Activated CD8-positive, alpha-beta T cell treated with anti-CD3 and anti-CD28 coated beads for 36 hours (primary cell): ENCODE data around the gene GGT5. TPM values are rescaled to one million over a fixed set of nuclear protein-coding genes. Genes with fewer than 3 reads are reported as not detected.
"Not testable (repeated sequence)": the region's sequence is repeated elsewhere in the genome, so short reads cannot be mapped to it uniquely, and the experiment has no call there.

Experiments
- ATAC-seq: fragments of 200-7000 bp; cut with Tn5 transposase; one replicate; pipeline ENCODE4 v1.10.0; 2021; ENCODE audit warnings: mild to moderate bottlenecking, moderate library complexity
- CTCF ChIA-PET: fragments of 350-600 bp; sonication (Branson Sonifier 250); formaldehyde crosslinking; loops from one replicate; lab custom pipeline; 2021; ENCODE audit warnings: antibody characterized with exemption; lab: Charles Lee
- POLR2A ChIA-PET: fragments of 350-600 bp; sonication (Branson Sonifier 250); formaldehyde crosslinking; loops from one replicate; lab custom pipeline; 2021; ENCODE audit warnings: antibody characterized with exemption; lab: Charles Lee
- DNase-seq: peaks from one replicate; pipeline ENCODE4 v3.0.0-alpha.2; 2020
- H3K27ac Mint-ChIP-seq: one replicate; pipeline ENCODE4 v1.8.0; 2021; ENCODE audit warnings: mild to moderate bottlenecking, mixed read lengths
- H3K27me3 Mint-ChIP-seq: one replicate; pipeline ENCODE4 v1.8.0; 2021; ENCODE audit warnings: mixed read lengths
- H3K36me3 Mint-ChIP-seq: one replicate; pipeline ENCODE4 v1.8.0; 2021; ENCODE audit warnings: low read depth, mixed read lengths
- H3K4me1 Mint-ChIP-seq: one replicate; pipeline ENCODE4 v1.8.0; 2021; ENCODE audit warnings: low read depth, mixed read lengths
- H3K4me3 Mint-ChIP-seq: one replicate; pipeline ENCODE4 v1.8.0; 2021; ENCODE audit warnings: mild to moderate bottlenecking, moderate library complexity, mixed read lengths
- H3K9me3 Mint-ChIP-seq: one replicate; pipeline ENCODE4 v1.8.0; 2021; ENCODE audit warnings: mixed read lengths
- intact Hi-C: fragments of 100-400 bp; cut with micrococcal nuclease; formaldehyde crosslinking; loops from one replicate; pipeline ENCODE4 v1.10.0; 2022
- total RNA-seq, 2 experiments: library from RNA; stranded (reverse); gene quantifications; one replicate each; pipeline ENCODE4 v1.2.3, GENCODE V29; 2021
- TF ChIP-seq, protein P1 (sequence below): fragments of 200-600 bp; IDR thresholded peaks from one replicate; pipeline ENCODE4 v1.8.0; 2022; ENCODE audit warnings: antibody characterized with exemption, mild to moderate bottlenecking

The GGT5 gene
- total RNA-seq, 2 experiments from 2014 or later = not detected

DNA sequence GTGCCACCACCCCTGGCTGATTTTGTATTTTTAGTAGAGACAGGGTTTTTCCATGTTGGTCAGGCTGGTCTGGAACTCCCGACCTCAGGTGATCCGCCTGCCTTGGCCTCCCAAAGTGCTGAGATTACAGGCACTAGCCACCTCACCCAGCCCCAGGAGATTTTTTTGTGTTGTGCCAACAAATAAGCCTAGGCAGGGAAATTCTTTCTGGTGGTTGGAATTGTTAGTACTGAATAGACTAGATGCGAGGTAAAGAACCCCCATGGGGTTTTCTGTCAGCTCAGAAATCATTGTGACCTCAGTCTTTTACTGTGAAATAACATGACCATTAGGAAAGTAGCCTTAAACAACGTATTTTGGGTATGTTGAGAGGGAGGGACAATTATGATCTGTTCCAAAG is 29.0 kb upstream of the GGT5 start:
- DNase-seq, ATAC-seq, H3K9me3 Mint-ChIP-seq, H3K27ac Mint-ChIP-seq, H3K27me3 Mint-ChIP-seq, CTCF ChIA-PET, H3K4me3 Mint-ChIP-seq, POLR2A ChIA-PET, intact Hi-C loops: not testable (repeated sequence)
- Mint-ChIP-seq H3K36me3 (peaks cover 14% of the 10 kb centered on the region), H3K4me1 (peaks cover 48% of the 10 kb centered on the region)

DNA sequence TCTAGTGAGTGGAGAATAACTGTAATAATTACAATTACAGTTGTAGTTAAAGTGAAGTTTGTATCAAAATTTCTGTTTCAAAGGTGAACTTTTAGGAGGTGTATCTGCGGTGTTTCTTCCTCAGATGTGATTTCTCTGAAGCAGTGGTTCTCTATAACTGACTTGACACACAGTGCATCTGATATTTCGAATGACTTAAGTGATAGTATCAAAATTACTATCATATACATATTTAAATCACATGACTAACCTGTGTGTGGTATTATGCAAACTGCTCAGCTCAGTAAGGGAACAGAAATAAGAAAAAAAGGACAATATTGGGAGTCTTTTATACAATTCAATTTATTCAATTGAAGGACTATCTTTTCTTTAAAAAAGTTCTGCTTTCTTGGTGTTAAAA is 28.1 kb upstream of the GGT5 start:
- H3K27me3 Mint-ChIP-seq, DNase-seq, H3K9me3 Mint-ChIP-seq, intact Hi-C loops: not testable (repeated sequence)
- ChIA-PET CTCF (interaction anchor here (0.7 to 2.7 kb wide), 3 partner anchors 12 to 116 kb away, joined by 3 to 6 read pairs (median 3); no protein-coding TSS in a partner anchor), POLR2A (interaction anchor here (2.7 kb wide), 1 partner anchor 12 kb away, joined by 25 read pairs; no protein-coding TSS in a partner anchor)
- H3K36me3 Mint-ChIP-seq = peaks cover 14% of the 10 kb centered on the region
- peak overlapping the region; percentile 81 for H3K4me3 Mint-ChIP-seq
- peak overlapping the region; percentile 79 for H3K27ac Mint-ChIP-seq
- peak; percentile 45 for ATAC-seq
- H3K4me1 Mint-ChIP-seq = peaks cover 45% of the 10 kb centered on the region

DNA sequence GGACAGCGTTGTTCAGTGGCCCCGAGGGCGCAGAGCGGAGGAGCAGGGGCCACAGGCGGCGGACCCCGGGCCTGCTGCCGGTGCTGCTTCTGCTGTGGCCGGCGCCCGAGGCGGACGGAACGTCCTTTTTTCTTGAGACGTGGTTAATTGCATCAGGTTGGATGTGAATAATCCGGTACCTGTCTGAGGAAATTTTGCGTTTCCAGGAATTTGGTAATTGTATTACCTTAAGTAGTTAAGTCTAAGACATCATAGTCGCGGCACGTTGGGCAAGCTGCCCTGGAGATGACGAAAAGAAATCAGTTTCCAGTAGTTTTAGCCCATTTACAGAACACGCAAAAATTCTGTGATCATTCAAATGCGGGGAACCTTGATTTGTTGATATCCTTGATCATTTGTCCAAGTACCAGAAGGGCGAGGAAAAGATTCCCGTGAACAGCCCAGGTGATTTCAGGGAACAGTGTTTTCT is 26.5 kb upstream of the GGT5 start:
- intact Hi-C loops = no loop called here
- Mint-ChIP-seq H3K27ac (peak overlapping the region; percentile 79), H3K27me3 (no peaks in the 10 kb centered on the region), H3K4me1 (peaks cover 40% of the 10 kb centered on the region), H3K36me3 (peaks cover 8% of the 10 kb centered on the region), H3K4me3 (peak overlapping the region; percentile 81), H3K9me3 (no peaks in the 10 kb centered on the region)
- no peak for ATAC-seq
- POLR2A ChIA-PET = interaction anchor here (0.9 to 2.7 kb wide), 8 partner anchors 13 to 283 kb away, joined by 3 to 25 read pairs (median 4); partner anchors contain the start of gene GUCD1
- TF ChIP-seq, protein P1, sequence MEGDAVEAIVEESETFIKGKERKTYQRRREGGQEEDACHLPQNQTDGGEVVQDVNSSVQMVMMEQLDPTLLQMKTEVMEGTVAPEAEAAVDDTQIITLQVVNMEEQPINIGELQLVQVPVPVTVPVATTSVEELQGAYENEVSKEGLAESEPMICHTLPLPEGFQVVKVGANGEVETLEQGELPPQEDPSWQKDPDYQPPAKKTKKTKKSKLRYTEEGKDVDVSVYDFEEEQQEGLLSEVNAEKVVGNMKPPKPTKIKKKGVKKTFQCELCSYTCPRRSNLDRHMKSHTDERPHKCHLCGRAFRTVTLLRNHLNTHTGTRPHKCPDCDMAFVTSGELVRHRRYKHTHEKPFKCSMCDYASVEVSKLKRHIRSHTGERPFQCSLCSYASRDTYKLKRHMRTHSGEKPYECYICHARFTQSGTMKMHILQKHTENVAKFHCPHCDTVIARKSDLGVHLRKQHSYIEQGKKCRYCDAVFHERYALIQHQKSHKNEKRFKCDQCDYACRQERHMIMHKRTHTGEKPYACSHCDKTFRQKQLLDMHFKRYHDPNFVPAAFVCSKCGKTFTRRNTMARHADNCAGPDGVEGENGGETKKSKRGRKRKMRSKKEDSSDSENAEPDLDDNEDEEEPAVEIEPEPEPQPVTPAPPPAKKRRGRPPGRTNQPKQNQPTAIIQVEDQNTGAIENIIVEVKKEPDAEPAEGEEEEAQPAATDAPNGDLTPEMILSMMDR = no peak
- no peak for DNase-seq
- CTCF ChIA-PET = interaction anchor here (2.7 kb wide), 1 partner anchor 115 kb away, joined by 6 read pairs; no protein-coding TSS in a partner anchor

DNA sequence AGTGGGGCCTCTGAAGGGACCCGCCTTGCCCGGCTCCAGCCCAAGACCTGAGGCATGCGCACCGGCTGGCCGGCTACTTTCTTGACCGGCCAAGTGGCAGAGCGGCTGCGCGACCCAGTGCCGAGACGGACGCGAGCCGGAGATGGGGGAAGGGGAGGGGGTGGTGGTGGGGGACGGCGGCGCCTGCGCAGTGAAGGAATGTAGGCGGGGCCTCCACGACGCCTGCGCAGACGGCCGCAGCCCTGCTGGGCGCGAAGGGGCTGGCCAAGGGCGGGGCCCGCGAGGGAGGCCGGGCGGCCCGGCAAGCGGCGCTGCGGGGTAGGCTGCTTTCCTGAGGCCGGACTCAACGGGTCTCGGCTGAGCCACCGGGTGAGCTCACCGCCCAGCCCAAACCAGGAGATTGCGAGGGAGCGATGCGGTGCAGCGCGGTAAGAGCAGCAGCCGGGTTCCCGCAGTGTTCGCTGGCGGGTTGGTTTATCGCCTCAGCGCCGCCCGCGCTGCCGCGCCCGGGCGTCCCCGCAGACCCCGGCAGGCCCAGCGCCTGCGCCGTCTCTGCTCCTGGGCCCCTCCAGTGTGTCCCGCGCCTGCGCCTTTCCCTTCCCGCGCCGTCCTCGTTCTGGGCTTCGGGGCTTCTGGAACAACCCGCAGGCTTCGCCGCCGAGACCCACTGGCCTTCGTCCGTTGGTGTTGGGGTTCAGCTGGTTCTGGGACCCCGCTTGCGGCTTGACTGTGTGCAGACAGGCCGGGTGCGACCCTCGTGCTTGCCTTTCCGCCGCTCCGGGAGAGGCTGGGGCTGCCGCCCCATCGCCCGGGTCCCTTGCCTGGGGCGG is 25.9 kb upstream of the GGT5 start, which contains the start of gene SPECC1L:
Gene SPECC1L, plus strand, starts transcription at position 276 of the 830 bp plus-strand sequence. CDS start 31,401 bp downstream, outside the sequence.
- Mint-ChIP-seq H3K4me3 (peak within 1 kb of the TSS; percentile 81), H3K9me3 (no peaks in the 10 kb centered on the region), H3K27me3 (no peaks in the 10 kb centered on the region), H3K4me1 (peaks cover 37% of the 10 kb centered on the region), H3K27ac (peak within 1 kb of the TSS; percentile 86), H3K36me3 (peaks cover 3% of the 10 kb centered on the region)
- ATAC-seq = peak; percentile 90
- CTCF ChIA-PET = interaction anchor here (2.7 kb wide), 1 partner anchor 114 kb away, joined by 6 read pairs; no protein-coding TSS in a partner anchor
- peak; percentile 90 for DNase-seq
- intact Hi-C loops = no loop called here
- TF ChIP-seq, protein P1 = no peak
- POLR2A ChIA-PET = interaction anchor here (0.9 to 2.7 kb wide), 7 partner anchors 14 to 283 kb away, joined by 3 to 25 read pairs (median 3); partner anchors contain the start of gene GUCD1

DNA sequence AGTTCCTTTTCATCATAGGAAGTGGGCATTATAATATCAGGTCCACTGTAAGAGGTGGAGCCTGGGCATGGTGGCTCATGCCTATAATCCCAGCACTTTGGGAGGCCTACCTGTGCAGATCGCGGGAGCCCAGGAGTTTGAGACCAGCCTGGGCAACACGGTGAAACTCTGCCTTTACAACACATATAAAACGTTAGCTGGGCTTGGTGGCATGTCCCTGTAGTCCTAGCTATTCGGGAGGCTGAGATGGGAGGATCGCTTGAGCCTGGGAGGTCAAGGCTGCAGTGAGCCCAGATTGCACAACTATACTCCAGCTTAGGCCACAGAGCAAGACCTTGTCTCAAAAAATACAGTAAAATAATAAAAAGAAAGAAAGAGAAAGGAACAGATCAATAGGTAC is 21.6 kb upstream of the GGT5 start:
- peaks cover 13% of the 10 kb centered on the region for H3K4me1 Mint-ChIP-seq

DNA sequence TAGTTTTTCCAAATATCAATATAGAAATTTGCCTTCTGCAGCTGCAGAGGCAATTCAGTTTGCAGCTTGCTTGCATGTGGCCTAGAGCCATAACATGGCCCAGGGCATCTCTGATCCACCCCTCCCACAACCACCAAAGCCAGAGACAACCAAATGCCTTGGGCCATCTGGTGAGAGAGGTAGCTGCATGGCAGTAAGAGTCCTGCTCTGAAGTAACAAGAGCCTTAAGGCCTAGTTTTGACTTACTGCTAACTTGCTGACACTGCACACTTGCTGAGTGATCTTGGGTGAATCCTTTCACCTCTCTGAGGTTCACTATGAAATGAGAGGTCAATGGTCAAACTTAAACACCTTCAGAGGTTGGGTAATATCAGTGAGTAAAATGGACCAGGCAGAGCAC is 20.9 kb upstream of the GGT5 start:
- DNase-seq = no peak
- intact Hi-C loops = no loop called here
- H3K27ac Mint-ChIP-seq = no peak overlapping the region
- no peaks in the 10 kb centered on the region for H3K9me3 Mint-ChIP-seq
- TF ChIP-seq, protein P1 = no peak
- POLR2A ChIA-PET = no interaction called here
- no peak for ATAC-seq
- no peak overlapping the region for H3K4me3 Mint-ChIP-seq
- CTCF ChIA-PET = no interaction called here
- no peaks in the 10 kb centered on the region for H3K27me3 Mint-ChIP-seq
- no peaks in the 10 kb centered on the region for H3K36me3 Mint-ChIP-seq
- peaks cover 12% of the 10 kb centered on the region for H3K4me1 Mint-ChIP-seq

More for the DNA sequence above, 21.6 kb upstream of the GGT5 start:
- H3K36me3 Mint-ChIP-seq, H3K27ac Mint-ChIP-seq, DNase-seq, ATAC-seq, H3K9me3 Mint-ChIP-seq, H3K27me3 Mint-ChIP-seq, intact Hi-C loops, CTCF ChIA-PET, H3K4me3 Mint-ChIP-seq, POLR2A ChIA-PET: not testable (repeated sequence)

DNA sequence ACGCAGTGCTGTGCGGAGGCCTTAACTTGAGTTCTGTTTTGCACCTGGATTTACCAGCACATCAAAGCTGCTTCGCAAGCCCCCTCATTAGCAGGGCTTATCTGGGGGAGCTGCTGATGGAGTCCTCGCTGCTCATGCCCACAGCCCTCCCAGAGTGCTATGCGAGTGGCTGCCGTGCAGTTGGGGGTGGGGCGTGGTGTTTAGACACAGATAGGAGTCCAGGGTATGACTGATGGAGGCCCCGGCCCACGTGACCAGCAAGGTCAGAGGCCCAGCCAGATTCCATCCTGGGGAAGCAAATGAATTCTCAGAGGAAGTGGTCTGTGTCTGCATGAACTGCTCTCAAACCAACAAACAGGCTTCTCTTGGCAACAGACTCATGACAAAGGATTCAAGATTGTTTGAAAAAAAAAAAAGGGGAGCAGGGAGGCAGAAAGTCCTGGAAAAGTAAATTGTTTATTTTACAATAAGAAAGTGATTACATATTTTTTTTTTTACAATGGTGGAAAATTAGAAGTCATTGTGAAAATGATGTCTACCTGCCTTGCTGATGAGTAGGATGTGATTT is 19.5 kb upstream of the GGT5 start:
- H3K4me1 Mint-ChIP-seq, H3K4me3 Mint-ChIP-seq, H3K9me3 Mint-ChIP-seq, H3K27ac Mint-ChIP-seq, DNase-seq, H3K27me3 Mint-ChIP-seq, CTCF ChIA-PET, ATAC-seq, intact Hi-C loops, H3K36me3 Mint-ChIP-seq: not testable (repeated sequence)
- POLR2A ChIA-PET = interaction anchor here (0.7 kb wide), 1 partner anchor 845 kb away, joined by 3 read pairs; no protein-coding TSS in a partner anchor

DNA sequence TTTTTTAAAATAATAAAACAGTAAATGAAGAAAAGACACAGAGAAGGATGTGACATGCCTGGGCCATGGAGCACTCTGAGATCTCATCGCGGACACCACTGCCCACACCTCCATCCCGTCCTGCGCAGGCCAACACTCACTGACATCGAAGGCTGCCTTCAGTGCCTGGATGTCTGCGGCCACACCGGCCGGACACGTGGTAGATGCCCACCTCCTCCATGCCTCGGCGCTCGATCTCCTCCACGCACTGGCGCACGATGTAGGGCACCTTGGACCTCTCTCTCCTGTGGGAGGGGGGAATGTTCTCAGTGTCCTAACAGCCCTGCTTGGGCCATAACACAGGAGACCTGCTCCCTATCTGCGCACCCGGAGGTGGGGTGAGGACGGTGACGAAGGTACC is 18.6 kb upstream of the GGT5 start:
- H3K4me3 Mint-ChIP-seq, H3K9me3 Mint-ChIP-seq, H3K27me3 Mint-ChIP-seq, CTCF ChIA-PET, H3K27ac Mint-ChIP-seq, intact Hi-C loops, ATAC-seq, POLR2A ChIA-PET, DNase-seq, H3K36me3 Mint-ChIP-seq, H3K4me1 Mint-ChIP-seq: not testable (repeated sequence)
